T-helper 22 cell (primary cell): Measurements from ENCODE around the gene QTRT2.

ENCODE experiments used
- DNase-seq: peaks from one replicate; pipeline ENCODE4 v3.0.0-alpha.2; 2020; ENCODE audit warnings: low read depth

Gene QTRT2

DNA sequence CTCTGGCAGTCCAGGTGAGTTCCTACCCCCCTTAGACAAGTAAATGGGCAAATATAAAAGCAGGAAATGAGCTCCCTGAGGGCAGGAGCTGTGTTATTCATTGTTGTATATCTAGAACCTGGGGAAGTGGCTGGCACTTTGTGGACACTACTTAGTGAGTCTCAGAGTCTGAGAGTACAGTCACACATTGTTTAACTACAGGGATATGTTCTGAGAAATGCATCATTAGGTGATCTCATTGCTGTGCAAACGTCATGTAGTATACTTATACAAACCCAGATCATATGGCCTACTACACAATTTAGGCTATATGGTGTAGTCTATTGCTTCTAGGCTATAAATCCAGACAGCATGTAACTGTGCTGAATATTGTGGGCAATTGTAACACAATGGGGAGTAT is 69.9 kb downstream of the QTRT2 start:
- DNase-seq: no peak

DNA sequence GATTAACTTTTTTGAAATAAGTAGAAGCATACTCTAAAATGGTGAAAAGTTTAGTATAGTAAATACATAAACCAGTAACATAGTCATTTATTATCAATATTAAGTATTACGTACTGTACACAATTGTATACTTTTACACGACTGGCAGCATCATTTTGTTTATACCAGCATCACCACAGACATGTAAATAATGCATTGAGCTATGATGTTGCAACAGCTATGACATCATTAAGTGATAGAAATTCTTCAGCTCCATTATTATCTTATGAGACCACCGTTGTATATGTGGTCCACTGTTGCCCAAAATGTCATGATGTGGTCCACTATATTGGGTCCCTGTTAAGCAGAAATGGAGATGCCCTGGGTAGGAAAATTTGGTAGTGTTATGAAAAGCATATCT is 71.0 kb downstream of the QTRT2 start:
- no peak for DNase-seq

DNA sequence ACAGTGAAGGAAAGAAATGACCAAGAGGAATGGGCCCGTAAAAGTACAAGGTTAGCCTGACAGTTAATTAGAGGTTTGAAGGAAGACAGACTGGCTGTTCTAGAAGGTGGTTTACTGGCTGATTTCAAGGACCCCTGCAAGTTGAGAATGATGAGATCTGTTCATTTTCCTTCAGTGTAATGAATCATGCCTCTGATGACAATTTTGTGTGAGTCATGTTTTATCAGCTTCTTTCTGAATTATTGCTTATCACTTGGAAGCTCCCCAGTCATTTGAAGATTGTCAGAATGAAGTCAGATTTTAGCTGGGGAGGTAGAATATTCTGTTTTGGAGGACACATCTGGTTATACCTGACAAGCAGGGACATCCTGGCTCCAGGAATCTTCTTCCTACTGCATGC is 71.7 kb downstream of the QTRT2 start:
- DNase-seq: no peak

DNA sequence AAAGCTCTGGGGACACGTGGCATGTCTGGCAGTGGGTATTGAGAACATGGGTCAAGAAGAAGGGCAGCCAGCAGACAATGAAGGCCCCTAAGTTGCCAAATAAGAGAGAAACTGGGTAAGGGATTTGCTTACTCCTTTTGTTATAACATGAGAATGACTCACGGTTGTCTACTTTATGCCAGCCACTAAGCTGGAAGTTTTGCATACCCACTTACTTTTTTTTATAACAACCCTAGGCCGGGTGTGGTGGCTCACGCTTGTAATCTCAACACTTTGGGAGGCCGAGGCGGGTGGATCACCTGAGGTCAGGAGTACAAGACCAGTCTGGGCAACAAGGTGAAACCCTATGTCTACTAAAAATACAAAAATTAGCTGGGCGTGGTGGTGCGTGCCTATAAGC is 72.3 kb downstream of the QTRT2 start:
- no peak for DNase-seq

DNA sequence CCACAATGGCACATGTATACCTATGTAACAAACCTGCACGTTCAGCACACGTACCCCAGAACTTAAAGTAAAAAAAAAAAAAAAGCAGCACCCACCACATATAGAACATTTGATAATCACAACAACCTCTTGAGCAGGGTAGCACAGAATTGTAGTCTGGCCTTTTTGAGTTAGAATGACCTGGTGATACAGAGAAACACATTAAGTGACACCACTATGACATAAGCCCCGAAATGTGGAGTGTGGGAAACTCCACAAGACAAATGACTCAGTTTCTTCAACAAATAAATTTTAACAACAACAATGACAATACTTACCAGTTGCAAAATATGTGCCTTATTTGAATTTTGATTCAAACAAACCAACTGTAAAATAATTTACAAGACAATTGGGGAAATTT is 76.0 kb downstream of the QTRT2 start:
- no peak for DNase-seq

DNA sequence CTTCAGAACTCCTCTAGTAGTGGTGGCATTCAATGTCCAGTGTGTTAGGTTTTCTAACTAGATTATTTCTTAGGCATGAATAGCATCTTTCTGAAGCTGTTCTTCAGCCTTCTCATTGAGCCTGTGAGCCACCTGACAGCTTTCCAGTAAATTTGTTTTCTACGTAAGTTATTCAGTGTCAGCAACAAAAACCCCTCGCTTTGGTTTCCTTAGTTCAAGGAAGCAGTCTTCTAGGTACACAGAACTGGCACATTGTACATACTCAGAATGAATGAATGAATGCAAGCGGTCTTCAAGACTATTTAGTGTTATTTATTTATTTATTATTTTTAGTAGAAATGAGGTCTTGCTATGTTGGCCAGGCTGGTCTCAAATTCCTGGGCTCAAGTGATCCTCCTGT is 77.4 kb downstream of the QTRT2 start:
- no peak for DNase-seq
